Measurements from ENCODE around the gene IGF1R.

The IGF1R gene

DNA sequence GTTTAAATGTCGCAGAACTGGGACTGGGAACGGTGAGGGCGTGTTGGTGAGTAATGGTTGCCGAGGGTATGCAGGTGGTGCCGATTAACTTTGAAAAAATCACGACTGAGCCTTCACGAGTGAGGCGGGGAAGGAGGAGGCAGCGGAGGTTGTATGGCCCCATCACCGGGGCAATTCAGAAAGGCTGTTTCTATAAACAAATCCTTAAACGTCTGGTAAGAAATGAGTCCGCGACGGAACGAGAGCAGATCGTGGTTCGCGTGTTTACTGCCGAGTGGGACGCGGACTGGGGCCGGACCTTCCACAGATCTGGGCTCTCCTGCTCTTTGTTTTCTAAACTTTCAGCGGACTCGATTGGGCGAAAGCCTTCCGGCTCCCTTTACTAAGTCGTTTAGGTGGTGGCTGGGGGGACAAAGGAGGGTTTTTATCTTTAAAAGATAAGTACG lies 2.7 kb downstream of the IGF1R start:
- Histone ChIP-seq H3K4me2 (ENCODE audit: low read depth, low read length, poor library complexity, severe bottlenecking) (no peak overlapping the region), H3K9ac (ENCODE audit: low read length) (no peak overlapping the region), H3K9me2 (replicated peaks; ENCODE audit: insufficient read depth, low read length) (no peaks in the 10 kb centered on the region), H3K27ac (ENCODE audit: low read depth, low read length) (no peak overlapping the region), H3F3A (ENCODE audit: insufficient read depth) (no peaks in the 10 kb centered on the region), H3K27me3 (ENCODE audit: low read length) (no peaks in the 10 kb centered on the region), H2AFZ (ENCODE audit: low read depth, low read length, severe bottlenecking) (no peak overlapping the region), H3K4me3 (ENCODE audit: insufficient read depth, low read length, poor library complexity, severe bottlenecking) (no peak overlapping the region), H3K79me2 (ENCODE audit: insufficient read depth, low read length) (no peaks in the 10 kb centered on the region; the same call in 1 of the 2 replicates), H3K9me3 (ENCODE audit: insufficient read depth, low read length) (no peaks in the 10 kb centered on the region), H4K20me1 (ENCODE audit: low read depth, low read length) (peaks cover 34% of the 10 kb centered on the region), H3K36me3 (ENCODE audit: low read length) (no peaks in the 10 kb centered on the region)
- TF ChIP-seq EZH2phosphoT487 (conservative IDR thresholded peaks at IDR 0.05; ENCODE audit: low read length) = no peak
- TF ChIP-seq, protein P1, sequence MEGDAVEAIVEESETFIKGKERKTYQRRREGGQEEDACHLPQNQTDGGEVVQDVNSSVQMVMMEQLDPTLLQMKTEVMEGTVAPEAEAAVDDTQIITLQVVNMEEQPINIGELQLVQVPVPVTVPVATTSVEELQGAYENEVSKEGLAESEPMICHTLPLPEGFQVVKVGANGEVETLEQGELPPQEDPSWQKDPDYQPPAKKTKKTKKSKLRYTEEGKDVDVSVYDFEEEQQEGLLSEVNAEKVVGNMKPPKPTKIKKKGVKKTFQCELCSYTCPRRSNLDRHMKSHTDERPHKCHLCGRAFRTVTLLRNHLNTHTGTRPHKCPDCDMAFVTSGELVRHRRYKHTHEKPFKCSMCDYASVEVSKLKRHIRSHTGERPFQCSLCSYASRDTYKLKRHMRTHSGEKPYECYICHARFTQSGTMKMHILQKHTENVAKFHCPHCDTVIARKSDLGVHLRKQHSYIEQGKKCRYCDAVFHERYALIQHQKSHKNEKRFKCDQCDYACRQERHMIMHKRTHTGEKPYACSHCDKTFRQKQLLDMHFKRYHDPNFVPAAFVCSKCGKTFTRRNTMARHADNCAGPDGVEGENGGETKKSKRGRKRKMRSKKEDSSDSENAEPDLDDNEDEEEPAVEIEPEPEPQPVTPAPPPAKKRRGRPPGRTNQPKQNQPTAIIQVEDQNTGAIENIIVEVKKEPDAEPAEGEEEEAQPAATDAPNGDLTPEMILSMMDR (IDR thresholded peaks at IDR 0.05; ENCODE audit: insufficient read depth, low read length, poor library complexity, severe bottlenecking) = no peak

DNA sequence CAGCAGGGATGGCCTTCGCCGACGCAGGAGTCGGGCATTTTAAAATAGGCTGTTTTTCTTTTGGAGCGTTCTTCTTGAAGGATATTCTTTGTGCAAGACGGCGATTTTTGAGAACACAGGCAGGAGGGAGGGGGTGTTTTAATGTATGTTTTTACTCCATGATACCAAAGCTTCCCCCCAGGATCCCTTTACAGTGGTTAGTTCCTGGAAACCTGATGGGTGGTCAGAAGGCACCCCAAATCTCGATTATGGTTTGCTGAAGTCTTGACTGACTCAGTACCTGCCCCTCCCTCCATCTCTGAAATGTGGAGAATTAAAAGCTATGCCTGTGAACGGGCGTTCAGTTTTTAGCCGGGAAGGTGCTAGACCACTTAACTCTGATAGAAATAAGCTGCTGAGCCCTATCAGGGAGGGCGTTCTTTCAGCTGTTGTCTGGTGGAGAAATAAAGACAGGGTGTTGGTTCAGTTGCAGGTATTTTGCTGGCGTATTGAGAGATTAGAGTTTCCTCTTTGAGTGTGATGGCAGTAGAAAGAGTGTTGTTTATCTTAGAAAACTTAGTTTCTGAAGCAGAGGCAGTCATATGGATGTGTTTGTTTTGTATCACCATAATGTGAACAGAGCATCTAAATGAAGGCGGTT lies 3.4 kb downstream of the IGF1R start:
- Histone ChIP-seq H3K36me3 (ENCODE audit: low read length) (no peaks in the 10 kb centered on the region), H2AFZ (ENCODE audit: low read depth, low read length, severe bottlenecking) (no peak overlapping the region), H3K9ac (ENCODE audit: low read length) (no peak overlapping the region), H3F3A (ENCODE audit: insufficient read depth) (no peaks in the 10 kb centered on the region), H4K20me1 (ENCODE audit: low read depth, low read length) (peaks cover 34% of the 10 kb centered on the region), H3K4me2 (ENCODE audit: low read depth, low read length, poor library complexity, severe bottlenecking) (no peak overlapping the region), H3K79me2 (ENCODE audit: insufficient read depth, low read length) (no peaks in the 10 kb centered on the region; the same call in 1 of the 2 replicates), H3K27ac (ENCODE audit: low read depth, low read length) (no peak overlapping the region), H3K27me3 (ENCODE audit: low read length) (no peaks in the 10 kb centered on the region), H3K9me3 (ENCODE audit: insufficient read depth, low read length) (no peaks in the 10 kb centered on the region), H3K9me2 (replicated peaks; ENCODE audit: insufficient read depth, low read length) (no peaks in the 10 kb centered on the region), H3K4me3 (ENCODE audit: insufficient read depth, low read length, poor library complexity, severe bottlenecking) (no peak overlapping the region)
- TF ChIP-seq, protein P1 (IDR thresholded peaks at IDR 0.05; ENCODE audit: insufficient read depth, low read length, poor library complexity, severe bottlenecking) = no peak
- no peak for TF ChIP-seq EZH2phosphoT487 (conservative IDR thresholded peaks at IDR 0.05; ENCODE audit: low read length)

DNA sequence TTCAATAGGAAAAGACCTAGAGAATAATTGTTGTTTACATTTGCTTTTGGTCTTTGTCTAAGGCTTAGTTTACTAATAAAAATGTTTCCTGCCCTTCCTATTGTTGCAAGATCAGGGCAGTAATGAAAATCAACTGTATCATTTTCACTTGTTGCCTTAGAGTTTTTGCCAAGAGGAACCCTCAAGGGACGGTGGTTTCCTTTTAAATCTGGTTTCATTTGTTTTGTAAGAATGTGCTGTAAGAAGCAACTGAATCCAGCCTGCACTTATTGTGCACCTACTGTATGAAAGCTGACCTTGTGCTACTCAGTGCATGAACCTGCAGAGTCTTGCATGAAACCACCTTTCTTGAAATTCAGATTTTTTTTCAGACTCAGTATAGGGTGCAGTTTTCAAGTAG lies 5.3 kb downstream of the IGF1R start:
- no peaks in the 10 kb centered on the region for H3K9me3 ChIP-seq (ENCODE audit: insufficient read depth, low read length)
- TF ChIP-seq EZH2phosphoT487 (conservative IDR thresholded peaks at IDR 0.05; ENCODE audit: low read length) = no peak
- TF ChIP-seq, protein P1 (IDR thresholded peaks at IDR 0.05; ENCODE audit: insufficient read depth, low read length, poor library complexity, severe bottlenecking) = no peak
- H3K79me2 ChIP-seq (ENCODE audit: insufficient read depth, low read length) = no peaks in the 10 kb centered on the region; the same call in 1 of the 2 replicates
- H3K27me3 ChIP-seq (ENCODE audit: low read length) = no peaks in the 10 kb centered on the region
- no peak overlapping the region for H3K9ac ChIP-seq (ENCODE audit: low read length)
- no peaks in the 10 kb centered on the region for H3F3A ChIP-seq (ENCODE audit: insufficient read depth)
- H3K4me2 ChIP-seq (ENCODE audit: low read depth, low read length, poor library complexity, severe bottlenecking) = no peak overlapping the region
- no peak overlapping the region for H3K27ac ChIP-seq (ENCODE audit: low read depth, low read length)
- H3K9me2 ChIP-seq (replicated peaks; ENCODE audit: insufficient read depth, low read length) = no peaks in the 10 kb centered on the region
- peaks cover 34% of the 10 kb centered on the region for H4K20me1 ChIP-seq (ENCODE audit: low read depth, low read length)
- H3K4me3 ChIP-seq (ENCODE audit: insufficient read depth, low read length, poor library complexity, severe bottlenecking) = no peak overlapping the region
- H2AFZ ChIP-seq (ENCODE audit: low read depth, low read length, severe bottlenecking) = no peak overlapping the region
- no peaks in the 10 kb centered on the region for H3K36me3 ChIP-seq (ENCODE audit: low read length)
